Activated CD8-positive, alpha-beta T cell treated with anti-CD3 and anti-CD28 coated beads for 36 hours (primary cell): ENCODE data around the gene ZNF438. TPM values are rescaled to one million over a fixed set of nuclear protein-coding genes. Genes with fewer than 3 reads are reported as not detected.

Source experiments
- ATAC-seq: fragments of 200-7000 bp; cut with Tn5 transposase; one replicate; pipeline ENCODE4 v1.10.0; 2021; ENCODE audit warnings: mild to moderate bottlenecking, moderate library complexity
- CTCF ChIA-PET: fragments of 350-600 bp; sonication (Branson Sonifier 250); formaldehyde crosslinking; loops from one replicate; lab custom pipeline; 2021; ENCODE audit warnings: antibody characterized with exemption; lab: Charles Lee
- POLR2A ChIA-PET: fragments of 350-600 bp; sonication (Branson Sonifier 250); formaldehyde crosslinking; loops from one replicate; lab custom pipeline; 2021; ENCODE audit warnings: antibody characterized with exemption; lab: Charles Lee
- DNase-seq: peaks from one replicate; pipeline ENCODE4 v3.0.0-alpha.2; 2020
- H3K27ac Mint-ChIP-seq: one replicate; pipeline ENCODE4 v1.8.0; 2021; ENCODE audit warnings: mild to moderate bottlenecking, mixed read lengths
- H3K27me3 Mint-ChIP-seq: one replicate; pipeline ENCODE4 v1.8.0; 2021; ENCODE audit warnings: mixed read lengths
- H3K36me3 Mint-ChIP-seq: one replicate; pipeline ENCODE4 v1.8.0; 2021; ENCODE audit warnings: low read depth, mixed read lengths
- H3K4me1 Mint-ChIP-seq: one replicate; pipeline ENCODE4 v1.8.0; 2021; ENCODE audit warnings: low read depth, mixed read lengths
- H3K4me3 Mint-ChIP-seq: one replicate; pipeline ENCODE4 v1.8.0; 2021; ENCODE audit warnings: mild to moderate bottlenecking, moderate library complexity, mixed read lengths
- H3K9me3 Mint-ChIP-seq: one replicate; pipeline ENCODE4 v1.8.0; 2021; ENCODE audit warnings: mixed read lengths
- CTCF ChIP-seq: fragments of 200-600 bp; IDR thresholded peaks from one replicate; pipeline ENCODE4 v1.8.0; 2022; ENCODE audit warnings: antibody characterized with exemption, mild to moderate bottlenecking
- intact Hi-C: fragments of 100-400 bp; cut with micrococcal nuclease; formaldehyde crosslinking; loops from one replicate; pipeline ENCODE4 v1.10.0; 2022
- total RNA-seq, 2 experiments: library from RNA; stranded (reverse); gene quantifications; one replicate each; pipeline ENCODE4 v1.2.3, GENCODE V29; 2021

ZNF438 gene
- total RNA-seq, 2 experiments from 2014 or later, result 3.0 to 3.9 TPM

GRCh38 chr10:30866896-30867295 is 164.8 kb downstream of the ZNF438 start:
- H3K27ac Mint-ChIP-seq, result no peak overlapping the region
- H3K36me3 Mint-ChIP-seq, result no peaks in the 10 kb centered on the region
- no peak for ATAC-seq
- no peak for TF ChIP-seq CTCF
- CTCF ChIA-PET, result interaction anchor here (1.2 kb wide), 1 partner anchor 54 kb away, joined by 3 read pairs; no protein-coding TSS in a partner anchor
- H3K4me1 Mint-ChIP-seq, result no peaks in the 10 kb centered on the region
- POLR2A ChIA-PET, result no interaction called here
- H3K9me3 Mint-ChIP-seq, result no peaks in the 10 kb centered on the region
- no peaks in the 10 kb centered on the region for H3K27me3 Mint-ChIP-seq
- DNase-seq, result no peak
- H3K4me3 Mint-ChIP-seq, result no peak overlapping the region
- intact Hi-C loops, result no loop called here

- CTCF ChIA-PET, result no interaction called here
- POLR2A ChIA-PET, result no interaction called here
- intact Hi-C loops, result no loop called here
- no peaks in the 10 kb centered on the region for H3K27me3 Mint-ChIP-seq
- no peak overlapping the region for H3K27ac Mint-ChIP-seq
- no peaks in the 10 kb centered on the region for H3K4me1 Mint-ChIP-seq
- H3K9me3 Mint-ChIP-seq, result no peaks in the 10 kb centered on the region
- no peak overlapping the region for H3K4me3 Mint-ChIP-seq
- TF ChIP-seq CTCF, result no peak
- no peak for DNase-seq
- ATAC-seq, result no peak
- no peaks in the 10 kb centered on the region for H3K36me3 Mint-ChIP-seq
Measured at GRCh38 chr10:30865141-30865926, 166.3 kb downstream of the ZNF438 start.

GRCh38 chr10:30863516-30864210 is 168.0 kb downstream of the ZNF438 start:
- Mint-ChIP-seq H3K27ac (no peak overlapping the region), H3K36me3 (no peaks in the 10 kb centered on the region), H3K4me3 (no peak overlapping the region), H3K9me3 (no peaks in the 10 kb centered on the region), H3K4me1 (no peaks in the 10 kb centered on the region), H3K27me3 (no peaks in the 10 kb centered on the region)
- no peak for TF ChIP-seq CTCF
- CTCF ChIA-PET, result no interaction called here
- intact Hi-C loops, result no loop called here
- POLR2A ChIA-PET, result no interaction called here
- no peak for ATAC-seq
- no peak for DNase-seq

GRCh38 chr10:30862486-30862885 is 169.2 kb downstream of the ZNF438 start:
- H3K27ac Mint-ChIP-seq, result no peak overlapping the region
- POLR2A ChIA-PET, result no interaction called here
- no peak for DNase-seq
- ATAC-seq, result no peak
- H3K27me3 Mint-ChIP-seq, result no peaks in the 10 kb centered on the region
- H3K36me3 Mint-ChIP-seq, result no peaks in the 10 kb centered on the region
- H3K9me3 Mint-ChIP-seq, result no peaks in the 10 kb centered on the region
- intact Hi-C loops, result no loop called here
- TF ChIP-seq CTCF, result no peak
- CTCF ChIA-PET, result interaction anchor here (1.3 kb wide), 1 partner anchor 8 kb away, joined by 3 read pairs; no protein-coding TSS in a partner anchor
- H3K4me1 Mint-ChIP-seq, result no peaks in the 10 kb centered on the region
- H3K4me3 Mint-ChIP-seq, result no peak overlapping the region

- no peak for TF ChIP-seq CTCF
- no peaks in the 10 kb centered on the region for H3K36me3 Mint-ChIP-seq
- ChIA-PET CTCF (interaction anchor here (1.3 kb wide), 1 partner anchor 9 kb away, joined by 3 read pairs; no protein-coding TSS in a partner anchor), POLR2A (no interaction called here)
- no peaks in the 10 kb centered on the region for H3K9me3 Mint-ChIP-seq
- no peak for DNase-seq
- no peak overlapping the region for H3K4me3 Mint-ChIP-seq
- intact Hi-C loops, result no loop called here
- no peak overlapping the region for H3K27ac Mint-ChIP-seq
- no peaks in the 10 kb centered on the region for H3K4me1 Mint-ChIP-seq
- no peaks in the 10 kb centered on the region for H3K27me3 Mint-ChIP-seq
- ATAC-seq, result no peak
Measured at GRCh38 chr10:30861976-30862375, 169.7 kb downstream of the ZNF438 start.
